OCI-LY1 (cell line): Measurements from ENCODE around the gene FOSB.

Source experiments
- CTCF ChIP-seq: fragments of 200-600 bp; sonication (generic), shearing (Covaris generic); IDR thresholded peaks from 2 replicates; pipeline ENCODE4 v1.5.1; 2017; ENCODE audit warnings: mild to moderate bottlenecking, antibody characterized with exemption, low read length, moderate library complexity, mixed read lengths
- EZH2 ChIP-seq: fragments of 200-600 bp; sonication (generic), shearing (Covaris generic); IDR thresholded peaks from 2 replicates; pipeline ENCODE4 v1.8.0; 2017; ENCODE audit warnings: borderline replicate concordance, mixed run types, mild to moderate bottlenecking, antibody characterized with exemption, low read length, moderate library complexity, mixed read lengths

GRCh38 chr19:45423589-45424190 lies 44.1 kb upstream of the FOSB start, which contains the start of gene ERCC1:
- no peak for TF ChIP-seq CTCF
- TF ChIP-seq EZH2 = no peak
